Measurements from ENCODE around the gene SDC1. TPM values are rescaled to one million over a fixed set of nuclear protein-coding genes. Genes with fewer than 3 reads are reported as not detected.
A peak's percentile ranks its signal among the peaks of the same experiment; 100 is the strongest.

The SDC1 gene
- total RNA-seq, 6 experiments from 2014 or later: 92.1 to 141 (median 133) TPM

DNA sequence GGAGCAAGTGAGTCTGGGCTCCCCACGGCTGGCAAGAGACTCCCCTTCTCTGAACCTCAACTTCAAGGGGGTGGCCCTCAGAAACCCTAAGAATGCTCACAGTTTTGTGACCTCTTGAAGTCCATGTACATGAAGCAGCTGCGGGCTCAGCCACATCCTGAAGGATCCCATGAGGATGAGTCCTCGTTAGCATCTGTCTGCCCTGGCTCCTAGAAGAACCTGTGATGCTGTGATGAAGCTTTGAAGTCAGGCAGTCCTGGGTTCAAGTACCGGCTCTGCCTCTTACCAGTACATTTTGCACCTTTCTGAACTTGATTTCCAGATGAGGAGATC is 38.1 kb downstream of the SDC1 start:
- Mint-ChIP-seq H3K4me1 (ENCODE audit: low read depth) (peaks cover 63% of the 10 kb centered on the region), H3K9me3 (no peaks in the 10 kb centered on the region), H3K4me3 (no peak overlapping the region), H3K27ac (no peak overlapping the region; the same call in 1 of the 2 replicates), H3K27me3 (ENCODE audit: insufficient read depth) (no peaks in the 10 kb centered on the region; the same call in none of the 2 replicates), H3K36me3 (ENCODE audit: low read depth) (no peaks in the 10 kb centered on the region)
- TF ChIP-seq CTCF (IDR thresholded peaks at IDR 0.05): no peak
- DNase-seq: no peak

DNA sequence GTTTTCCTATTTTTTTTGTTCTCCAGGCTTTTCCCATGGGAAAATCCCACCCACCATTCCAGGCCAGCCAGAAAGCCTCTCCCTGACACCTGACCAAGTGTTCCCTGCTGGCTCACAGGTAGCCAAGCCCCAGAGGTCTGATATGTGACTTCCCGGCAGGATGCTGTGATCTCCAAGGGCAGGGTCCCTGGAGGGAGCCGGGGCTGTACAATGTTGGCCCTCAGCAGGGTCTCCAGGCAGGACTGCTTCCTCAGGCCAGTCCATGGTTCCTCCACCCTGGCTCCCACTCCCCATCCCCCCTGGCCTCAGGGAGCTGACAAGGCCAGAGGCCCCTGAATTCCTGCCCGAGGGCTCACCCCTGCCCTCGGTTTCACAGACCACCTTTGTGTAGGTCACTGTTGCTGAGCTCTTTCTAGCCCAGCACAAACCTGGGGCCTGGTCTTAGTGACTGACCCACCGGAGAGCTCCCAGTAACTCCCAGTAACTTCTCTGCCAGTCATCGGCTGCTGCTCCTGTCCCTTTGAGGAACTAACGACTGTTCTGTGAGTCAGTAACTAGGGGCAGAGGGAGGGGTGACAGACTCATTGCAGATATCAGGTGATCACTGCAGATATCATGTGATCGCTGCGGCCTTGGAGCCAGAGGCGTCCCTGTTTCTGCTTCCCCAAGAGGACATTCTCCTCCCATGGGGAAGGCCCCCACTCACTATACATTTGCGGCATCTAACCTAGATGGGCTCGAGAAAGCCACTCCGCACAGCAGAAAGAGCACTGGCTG is 38.7 kb downstream of the SDC1 start:
- no peaks in the 10 kb centered on the region for H3K9me3 Mint-ChIP-seq
- H3K4me1 Mint-ChIP-seq (ENCODE audit: low read depth): peaks cover 67% of the 10 kb centered on the region
- H3K4me3 Mint-ChIP-seq: no peak overlapping the region
- no peak for TF ChIP-seq CTCF (IDR thresholded peaks at IDR 0.05)
- peak overlapping the region; percentile 83 for H3K27ac Mint-ChIP-seq
- H3K36me3 Mint-ChIP-seq (ENCODE audit: low read depth): no peaks in the 10 kb centered on the region
- DNase-seq: peak; percentile 23
- H3K27me3 Mint-ChIP-seq (ENCODE audit: insufficient read depth): no peaks in the 10 kb centered on the region; the same call in none of the 2 replicates

DNA sequence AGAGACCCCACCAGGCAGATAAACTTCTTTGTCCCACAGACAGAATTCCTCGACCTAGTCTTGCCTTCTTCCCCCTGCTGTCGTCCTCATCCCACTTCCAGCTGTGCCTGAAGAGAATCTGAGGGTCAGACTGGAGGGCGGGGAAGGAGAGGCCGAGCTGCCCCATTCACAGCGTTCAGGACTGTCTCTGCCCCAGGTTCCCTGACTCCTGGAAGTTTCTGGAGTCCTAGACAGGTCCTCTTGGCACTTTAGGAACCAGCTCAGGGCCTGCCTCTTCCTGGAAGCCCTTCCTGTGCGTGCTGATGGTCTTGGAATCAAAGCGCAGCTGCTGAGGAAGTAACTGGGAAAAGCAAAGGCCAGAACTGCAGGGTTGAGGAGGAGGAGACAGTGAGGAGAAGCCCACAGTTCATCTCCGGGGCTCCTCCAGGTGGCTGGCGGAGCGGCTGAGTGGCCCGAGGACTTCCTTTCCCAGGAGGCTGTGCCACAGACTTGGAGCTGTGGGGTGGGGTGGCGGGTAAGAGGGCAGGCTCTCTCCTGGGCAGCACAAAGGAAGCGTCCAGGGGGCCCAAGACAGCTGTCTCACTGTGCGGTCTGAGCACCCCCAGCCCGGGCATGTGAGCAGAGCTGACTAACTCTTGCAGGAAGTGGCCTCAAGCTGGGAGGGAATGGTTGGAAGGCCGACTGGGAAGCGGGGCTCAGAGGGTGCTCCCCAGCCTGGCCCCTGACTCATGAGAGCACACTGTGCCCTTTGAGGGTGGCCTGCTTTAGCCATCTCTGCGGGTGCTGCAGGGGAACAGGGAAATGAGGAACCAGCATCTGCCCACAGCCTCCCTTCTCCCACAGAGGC is 39.5 kb downstream of the SDC1 start:
- DNase-seq: peak; percentile 22
- peak overlapping the region; percentile 83 for H3K27ac Mint-ChIP-seq
- H3K4me3 Mint-ChIP-seq: no peak overlapping the region
- no peak for TF ChIP-seq CTCF (IDR thresholded peaks at IDR 0.05)
- H3K4me1 Mint-ChIP-seq (ENCODE audit: low read depth): peaks cover 67% of the 10 kb centered on the region
- no peaks in the 10 kb centered on the region; the same call in none of the 2 replicates for H3K27me3 Mint-ChIP-seq (ENCODE audit: insufficient read depth)
- no peaks in the 10 kb centered on the region for H3K9me3 Mint-ChIP-seq
- no peaks in the 10 kb centered on the region for H3K36me3 Mint-ChIP-seq (ENCODE audit: low read depth)

- DNase-seq: peak; percentile 72
- Mint-ChIP-seq H3K36me3 (ENCODE audit: low read depth) (no peaks in the 10 kb centered on the region), H3K27ac (peak overlapping the region; percentile 72), H3K27me3 (ENCODE audit: insufficient read depth) (no peaks in the 10 kb centered on the region; the same call in 1 of the 2 replicates), H3K4me1 (ENCODE audit: low read depth) (peaks cover 64% of the 10 kb centered on the region), H3K4me3 (peak overlapping the region; percentile 13; the same call in 1 of the 2 replicates), H3K9me3 (no peaks in the 10 kb centered on the region)
- no peak for TF ChIP-seq CTCF (IDR thresholded peaks at IDR 0.05)
Measured at GRCh38 chr2:20184067-20184938, 40.6 kb downstream of the SDC1 start.

DNA sequence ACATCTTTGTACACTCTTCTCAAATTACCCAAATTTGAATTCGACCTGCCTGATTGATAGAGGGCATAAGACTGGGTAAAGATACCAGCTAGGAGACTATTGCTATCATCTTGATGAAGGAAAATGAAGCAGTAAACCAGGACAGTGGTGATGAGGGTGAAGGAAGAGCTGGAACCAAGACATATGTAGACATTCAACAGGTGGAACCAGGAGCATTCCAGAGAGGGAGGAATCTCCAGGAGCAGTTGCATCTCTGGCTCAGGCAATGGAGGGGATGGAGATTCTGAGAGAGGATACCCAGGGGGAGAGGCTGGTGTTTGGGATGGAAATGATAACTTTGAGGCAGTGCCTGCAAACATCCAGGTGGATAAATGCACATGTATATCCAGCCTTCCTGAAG is 41.6 kb downstream of the SDC1 start:
- Mint-ChIP-seq H3K4me1 (ENCODE audit: low read depth) (peaks cover 57% of the 10 kb centered on the region), H3K4me3 (no peak overlapping the region), H3K9me3 (no peaks in the 10 kb centered on the region), H3K27me3 (ENCODE audit: insufficient read depth) (peaks cover 2% of the 10 kb centered on the region), H3K27ac (no peak overlapping the region; the same call in 1 of the 2 replicates), H3K36me3 (ENCODE audit: low read depth) (no peaks in the 10 kb centered on the region)
- no peak for TF ChIP-seq CTCF (IDR thresholded peaks at IDR 0.05)
- no peak for DNase-seq
